Stomach (tissue), 9 donors: ENCODE measurements around the gene WDR70. TPM values are rescaled to one million over a fixed set of nuclear protein-coding genes. Genes with fewer than 3 reads are reported as not detected.
"Not testable (repeated sequence)": the region's sequence is repeated elsewhere in the genome, so short reads cannot be mapped to it uniquely, and the experiment has no call there.

Source experiments
- DNase-seq, 2 donors: peaks; one replicate each; pipeline versions ENCODE4 v3.0.0 to v3.0.0-alpha.2; 2013 to 2019
- H3K27ac ChIP-seq, 5 donors: fragments of 200-600 bp in 4 of 5; sonication (generic) in 4 of 5; one replicate each; pipeline ENCODE4 v1.5.1; 2013 to 2019; ENCODE audit warnings: mild to moderate bottlenecking in 1 of 5, moderate library complexity in 1 of 5
- H3K27me3 ChIP-seq, 3 donors: fragments of 200-600 bp; sonication (generic); one replicate each; pipeline ENCODE4 v1.5.1; 2017 to 2019; ENCODE audit warnings: mixed run types in 1 of 3
- H3K36me3 ChIP-seq, 4 donors: fragments of 200-600 bp; sonication (generic); 1 replicate in 3 of 4; 2 replicates in 1 of 4; pipeline ENCODE4 v1.5.1; 2016 to 2019
- H3K4me1 ChIP-seq, 4 donors: fragments of 200-600 bp; sonication (generic); one replicate each; pipeline ENCODE4 v1.5.1; 2016 to 2019
- H3K4me3 ChIP-seq, 4 donors: fragments of 200-600 bp; sonication (generic) in 3 of 4; one replicate each; pipeline ENCODE4 v1.5.1; 2016 to 2019; ENCODE audit warnings: mild to moderate bottlenecking in 1 of 4
- H3K9me3 ChIP-seq, 4 donors: fragments of 200-600 bp; sonication (generic); one replicate each; pipeline ENCODE4 v1.5.1; 2016 to 2019
- EP300 ChIP-seq: sonication (generic); formaldehyde crosslinking; IDR thresholded peaks from one replicate; pipeline ENCODE4 v1.6.1; 2017; ENCODE audit warnings: antibody characterized with exemption
- POLR2A ChIP-seq, 4 donors: fragments of 450-650 bp; IDR thresholded peaks; one replicate each; pipeline ENCODE4 v1.6.1; 2016; ENCODE audit warnings: antibody characterized with exemption in 4 of 4, control low read depth in 2 of 4, mild to moderate bottlenecking in 1 of 4, moderate library complexity in 1 of 4
- POLR2AphosphoS5 ChIP-seq, 3 donors: sonication (generic); formaldehyde crosslinking; IDR thresholded peaks; one replicate each; pipeline ENCODE4 v1.6.1; 2016; ENCODE audit warnings: antibody characterized with exemption in 3 of 3
- WGBS, 5 donors: extraction: QIAGEN DNeasy Blood & Tissue Kit in 3 of 5; methylation state at CpG; one replicate each; pipeline versions ENCODE4 v1.1.5 to v1.1.7; 2013 to 2018; 5-methylcytosine and 5-hydroxymethylcytosine counted together
- intact Hi-C: fragments of 100-400 bp; cut with DNase I; formaldehyde crosslinking; loops from one replicate; pipeline ENCODE4 v1.15.1; 2023; ENCODE audit warnings: low total_unique reads
- polyA plus RNA-seq, 3 donors: library from polyadenylated mRNA; stranded (reverse); fragments of 200-250 nt; gene quantifications; one replicate each; pipeline ENCODE4 v1.2.3, GENCODE V29; 2013
- total RNA-seq, 5 donors: library from RNA; depleted of rRNA; stranded (reverse); fragments of >200 nt; gene quantifications; one replicate each; pipeline versions ENCODE4 v1.1.0 to v1.2.3, GENCODE V29; 2014 to 2016
- TF ChIP-seq, protein P1 (sequence below), 7 experiments: fragments of 450-650 bp in 4 of 7; fragments of 200-600 bp in 3 of 7; sonication (generic) in 3 of 7; IDR thresholded peaks; one replicate each; pipeline ENCODE4 v1.5.1; 2016 to 2019; ENCODE audit warnings: antibody characterized with exemption in 7 of 7, control low read depth in 2 of 7, mild to moderate bottlenecking in 1 of 7
- donor health status: healthy with polysubstance abuse.
- donor health status: Bipolar disorder and iron deficiency.
- donor health status: healthy.

The WDR70 gene
- total and polyA plus RNA-seq, 8 donors: 13.0 to 131 (median 35.0) TPM

DNA sequence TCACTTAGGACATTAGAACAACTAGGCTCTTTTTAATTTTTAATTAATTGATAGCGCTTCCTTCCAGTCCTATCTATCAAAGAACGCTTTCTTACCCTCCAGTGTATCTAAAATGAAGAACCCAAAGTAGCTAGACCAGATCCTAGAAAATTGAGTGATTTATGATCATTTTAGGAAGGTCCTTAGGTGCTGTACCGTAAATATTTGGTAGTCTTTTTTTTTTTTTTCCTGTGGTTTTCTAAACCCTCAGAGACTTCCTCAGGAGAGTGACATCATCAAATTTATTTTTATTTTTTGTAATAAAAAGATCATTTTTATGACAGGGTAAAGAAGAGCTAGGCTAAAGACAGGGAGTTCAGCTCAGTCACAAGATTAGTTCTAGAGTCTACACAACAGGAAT lies 197.4 kb downstream of the WDR70 start:
- Histone ChIP-seq H3K4me1 (peaks cover 0 to 15% (median 5%) of the 10 kb centered on the region in 4 donors), H3K36me3 (no peaks in the 10 kb centered on the region), H3K4me3 (no peak overlapping the region), H3K27me3 (no peaks in the 10 kb centered on the region), H3K27ac (no peak overlapping the region), H3K9me3 (no peaks in the 10 kb centered on the region)
- 69 to 88% (median 83%) methylated on average over 3 of the region's 3 CpGs for WGBS, 5 donors
- TF ChIP-seq, protein P1, sequence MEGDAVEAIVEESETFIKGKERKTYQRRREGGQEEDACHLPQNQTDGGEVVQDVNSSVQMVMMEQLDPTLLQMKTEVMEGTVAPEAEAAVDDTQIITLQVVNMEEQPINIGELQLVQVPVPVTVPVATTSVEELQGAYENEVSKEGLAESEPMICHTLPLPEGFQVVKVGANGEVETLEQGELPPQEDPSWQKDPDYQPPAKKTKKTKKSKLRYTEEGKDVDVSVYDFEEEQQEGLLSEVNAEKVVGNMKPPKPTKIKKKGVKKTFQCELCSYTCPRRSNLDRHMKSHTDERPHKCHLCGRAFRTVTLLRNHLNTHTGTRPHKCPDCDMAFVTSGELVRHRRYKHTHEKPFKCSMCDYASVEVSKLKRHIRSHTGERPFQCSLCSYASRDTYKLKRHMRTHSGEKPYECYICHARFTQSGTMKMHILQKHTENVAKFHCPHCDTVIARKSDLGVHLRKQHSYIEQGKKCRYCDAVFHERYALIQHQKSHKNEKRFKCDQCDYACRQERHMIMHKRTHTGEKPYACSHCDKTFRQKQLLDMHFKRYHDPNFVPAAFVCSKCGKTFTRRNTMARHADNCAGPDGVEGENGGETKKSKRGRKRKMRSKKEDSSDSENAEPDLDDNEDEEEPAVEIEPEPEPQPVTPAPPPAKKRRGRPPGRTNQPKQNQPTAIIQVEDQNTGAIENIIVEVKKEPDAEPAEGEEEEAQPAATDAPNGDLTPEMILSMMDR (IDR thresholded peaks at IDR 0.05): no peak
- TF ChIP-seq POLR2AphosphoS5 (IDR thresholded peaks at IDR 0.05): no peak
- no peak for TF ChIP-seq POLR2A (IDR thresholded peaks at IDR 0.05)
- no peak for TF ChIP-seq EP300
- no peak for DNase-seq
- intact Hi-C loops: no loop called here

DNA sequence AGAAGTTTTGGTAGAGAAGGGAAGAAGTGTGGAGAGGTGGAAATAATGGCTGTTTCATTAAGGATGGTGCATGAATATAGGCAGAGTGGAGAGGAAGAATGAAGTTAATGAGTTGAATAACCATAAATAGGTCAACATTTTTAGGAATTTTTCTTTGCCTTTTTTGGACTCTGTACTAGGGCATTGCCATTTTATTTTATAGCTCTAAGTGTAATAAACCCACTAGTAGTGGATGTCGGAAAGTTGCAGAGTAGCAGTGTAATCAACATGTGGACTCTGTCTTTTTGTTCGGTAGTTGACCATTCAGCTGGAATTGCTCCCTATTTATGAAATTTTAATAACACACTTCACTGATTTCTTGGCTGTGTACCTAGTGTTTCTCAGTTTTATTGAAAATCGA lies 199.1 kb downstream of the WDR70 start:
- DNase-seq: no peak
- Histone ChIP-seq H3K9me3 (no peaks in the 10 kb centered on the region), H3K4me1 (peaks cover 0 to 15% (median 5%) of the 10 kb centered on the region in 4 donors), H3K27me3 (no peaks in the 10 kb centered on the region), H3K4me3 (no peak overlapping the region), H3K36me3 (no peaks in the 10 kb centered on the region), H3K27ac (no peak overlapping the region)
- 85 to 99% (median 95%) methylated on average over 3 of the region's 3 CpGs for WGBS, 5 donors
- TF ChIP-seq POLR2AphosphoS5 (IDR thresholded peaks at IDR 0.05) (no peak), POLR2A (IDR thresholded peaks at IDR 0.05) (no peak), EP300 (no peak)
- TF ChIP-seq, protein P1 (IDR thresholded peaks at IDR 0.05): no peak
- intact Hi-C loops: no loop called here

DNA sequence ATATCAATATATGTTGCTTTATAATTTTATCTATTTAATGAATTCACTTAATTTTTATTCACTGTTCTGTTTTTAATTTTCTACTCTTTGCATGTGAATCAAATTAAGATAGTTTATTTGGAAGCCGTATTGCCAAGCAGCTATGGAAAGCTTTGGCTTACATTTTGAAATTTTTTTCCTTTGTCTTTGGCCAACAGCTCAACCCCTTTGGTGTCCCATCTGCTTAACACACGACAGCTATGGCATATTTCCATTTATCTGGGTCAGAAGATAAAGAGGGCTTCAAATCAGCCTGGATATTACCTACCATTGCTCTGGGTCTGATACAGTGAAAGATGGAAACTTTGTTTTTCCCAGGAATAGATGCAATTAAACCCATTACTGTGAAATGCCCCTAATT lies 201.0 kb downstream of the WDR70 start:
- no peak for TF ChIP-seq POLR2A (IDR thresholded peaks at IDR 0.05)
- intact Hi-C loops: no loop called here
- Histone ChIP-seq H3K27ac (no peak overlapping the region), H3K36me3 (no peaks in the 10 kb centered on the region), H3K4me1 (peaks cover 0 to 15% (median 5%) of the 10 kb centered on the region in 4 donors), H3K4me3 (no peak overlapping the region), H3K27me3 (no peaks in the 10 kb centered on the region), H3K9me3 (no peaks in the 10 kb centered on the region)
- 77 to 86% (median 80%) methylated on average over 2 of the region's 2 CpGs for WGBS, 5 donors
- DNase-seq: no peak

DNA sequence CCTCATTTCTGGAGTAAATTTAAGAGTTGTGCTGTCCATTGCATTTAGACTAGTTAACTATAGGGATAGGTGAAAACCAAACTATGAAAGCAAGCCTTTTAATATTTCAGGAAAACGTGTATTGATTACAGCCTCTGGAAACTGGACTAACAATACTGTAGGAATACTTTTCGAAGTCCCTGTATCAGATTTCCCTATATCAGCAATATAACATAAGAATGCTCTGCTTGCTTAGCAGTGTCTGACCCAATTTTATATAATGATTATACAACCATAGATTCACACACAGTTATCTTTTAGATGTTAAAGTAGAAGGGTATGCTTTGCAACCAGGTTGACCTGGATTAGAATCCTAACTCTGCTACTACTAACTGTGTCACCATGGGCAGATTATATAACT lies 203.1 kb downstream of the WDR70 start:
- no peak overlapping the region for H3K4me3 ChIP-seq
- no peak for DNase-seq
- H3K27me3 ChIP-seq: no peaks in the 10 kb centered on the region
- no peak overlapping the region for H3K27ac ChIP-seq
- intact Hi-C loops: no loop called here
- no peaks in the 10 kb centered on the region for H3K9me3 ChIP-seq
- no peaks in the 10 kb centered on the region for H3K4me1 ChIP-seq
- TF ChIP-seq, protein P1 (IDR thresholded peaks at IDR 0.05): no peak
- no peak for TF ChIP-seq POLR2A (IDR thresholded peaks at IDR 0.05)
- TF ChIP-seq EP300: no peak
- TF ChIP-seq POLR2AphosphoS5 (IDR thresholded peaks at IDR 0.05): no peak
- 89 to 94% (median 92%) methylated on average over 2 of the region's 2 CpGs for WGBS, 5 donors
- no peaks in the 10 kb centered on the region for H3K36me3 ChIP-seq

DNA sequence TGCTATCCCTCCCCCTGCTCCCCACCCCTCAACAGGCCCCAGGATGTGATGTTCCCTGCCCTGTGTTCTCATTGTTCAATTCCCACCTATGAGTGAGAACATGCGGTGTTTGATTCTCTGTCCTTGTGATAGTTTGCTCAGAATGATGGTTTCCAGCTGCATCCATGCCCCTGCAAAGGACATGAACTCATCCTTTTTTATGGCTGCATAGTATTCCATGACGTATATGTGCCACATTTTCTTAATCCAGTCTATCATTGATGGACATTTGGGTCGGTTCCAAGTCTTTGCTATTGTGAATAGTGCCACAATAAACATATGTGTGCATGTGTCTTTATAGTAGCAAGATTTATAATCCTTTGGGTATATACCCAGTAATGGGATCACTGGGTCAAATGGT lies 214.2 kb downstream of the WDR70 start:
- intact Hi-C loops, H3K27me3 ChIP-seq: not testable (repeated sequence)

DNA sequence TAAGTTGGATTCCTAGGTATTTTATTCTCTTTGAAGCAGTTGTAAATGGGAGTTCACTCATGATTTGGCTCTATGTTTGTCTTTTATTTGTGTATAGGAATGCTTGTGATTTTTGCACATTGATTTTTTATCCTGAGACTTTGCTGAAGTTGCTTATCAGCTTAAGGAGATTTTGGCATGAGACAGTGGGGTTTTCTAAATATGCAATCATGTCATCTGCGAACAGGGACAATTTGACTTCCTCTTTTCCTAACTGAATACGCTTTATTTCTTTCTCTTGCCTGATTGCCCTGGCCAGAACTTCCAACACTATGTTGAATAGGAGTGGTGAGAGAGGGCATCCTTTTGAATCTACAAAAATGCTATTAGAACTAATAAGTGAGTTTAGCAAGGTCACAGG lies 215.7 kb downstream of the WDR70 start:
- DNase-seq, H3K36me3 ChIP-seq, intact Hi-C loops, H3K9me3 ChIP-seq, H3K4me1 ChIP-seq, H3K4me3 ChIP-seq, H3K27ac ChIP-seq, H3K27me3 ChIP-seq: not testable (repeated sequence)
- WGBS, 5 donors: 28 to 63% (median 55%) methylated on average over 2 of the region's 2 CpGs

More for the DNA sequence above, 214.2 kb downstream of the WDR70 start:
- not testable (repeated sequence) for H3K27ac ChIP-seq, H3K36me3 ChIP-seq, H3K4me1 ChIP-seq, H3K4me3 ChIP-seq, H3K9me3 ChIP-seq, DNase-seq
- WGBS, 5 donors: 91 to 99% (median 93%) methylated on average over 3 of the region's 3 CpGs
